Measurements from ENCODE around the gene EDIL3.
"Not testable (repeated sequence)": the region's sequence is repeated elsewhere in the genome, so short reads cannot be mapped to it uniquely, and the experiment has no call there.

Gene EDIL3

GRCh38 chr5:84362061-84362720, 22.5 kb downstream of the EDIL3 start:
- H3K36me3 Mint-ChIP-seq = no peaks in the 10 kb centered on the region
- H3K4me3 Mint-ChIP-seq = no peak overlapping the region
- no peak overlapping the region for H3K27ac Mint-ChIP-seq
- H3K4me1 Mint-ChIP-seq = no peaks in the 10 kb centered on the region
- H3K27me3 Mint-ChIP-seq = no peaks in the 10 kb centered on the region
- peaks cover 2% of the 10 kb centered on the region for H3K9me3 Mint-ChIP-seq
- ATAC-seq (ENCODE audit: low read depth) (no peak), DNase-seq (ENCODE audit: low spot score in 2 of 2) (no peak)

GRCh38 chr5:84361572-84361971, 23.1 kb downstream of the EDIL3 start:
- ATAC-seq (ENCODE audit: low read depth) (no peak), DNase-seq (ENCODE audit: low spot score in 2 of 2) (no peak)
- Mint-ChIP-seq H3K27me3 (no peaks in the 10 kb centered on the region), H3K4me1 (no peaks in the 10 kb centered on the region), H3K9me3 (peaks cover 2% of the 10 kb centered on the region), H3K36me3 (no peaks in the 10 kb centered on the region), H3K4me3 (no peak overlapping the region), H3K27ac (no peak overlapping the region)

- Mint-ChIP-seq H3K9me3 (peaks cover 3% of the 10 kb centered on the region), H3K4me3 (no peak overlapping the region), H3K27ac (no peak overlapping the region), H3K36me3 (no peaks in the 10 kb centered on the region), H3K4me1 (no peaks in the 10 kb centered on the region), H3K27me3 (no peaks in the 10 kb centered on the region)
- no peak for DNase-seq (ENCODE audit: low spot score in 2 of 2)
- no peak for ATAC-seq (ENCODE audit: low read depth)
Measured at GRCh38 chr5:84360056-84360455, 24.6 kb downstream of the EDIL3 start.

- Mint-ChIP-seq H3K36me3 (no peaks in the 10 kb centered on the region), H3K9me3 (peaks cover 3% of the 10 kb centered on the region), H3K4me3 (no peak overlapping the region), H3K4me1 (no peaks in the 10 kb centered on the region), H3K27me3 (no peaks in the 10 kb centered on the region), H3K27ac (no peak overlapping the region)
- DNase-seq (ENCODE audit: low spot score in 2 of 2) (no peak), ATAC-seq (ENCODE audit: low read depth) (no peak)
Measured at GRCh38 chr5:84354101-84354500, 30.6 kb downstream of the EDIL3 start.

- no peak overlapping the region for H3K4me3 Mint-ChIP-seq
- no peaks in the 10 kb centered on the region for H3K36me3 Mint-ChIP-seq
- ATAC-seq (ENCODE audit: low read depth) (no peak), DNase-seq (ENCODE audit: low spot score in 2 of 2) (no peak)
- H3K9me3 Mint-ChIP-seq = no peaks in the 10 kb centered on the region
- no peak overlapping the region for H3K27ac Mint-ChIP-seq
- no peaks in the 10 kb centered on the region for H3K4me1 Mint-ChIP-seq
- no peaks in the 10 kb centered on the region for H3K27me3 Mint-ChIP-seq
Measured at GRCh38 chr5:84344788-84345187, 39.9 kb downstream of the EDIL3 start.

- Mint-ChIP-seq H3K9me3 (no peaks in the 10 kb centered on the region), H3K27ac (no peak overlapping the region), H3K4me1 (no peaks in the 10 kb centered on the region), H3K27me3 (no peaks in the 10 kb centered on the region), H3K36me3 (no peaks in the 10 kb centered on the region), H3K4me3 (no peak overlapping the region)
- ATAC-seq (ENCODE audit: low read depth) (no peak), DNase-seq (ENCODE audit: low spot score in 2 of 2) (no peak)
Measured at GRCh38 chr5:84343171-84343570, 41.5 kb downstream of the EDIL3 start.

- ATAC-seq (ENCODE audit: low read depth) (no peak), DNase-seq (ENCODE audit: low spot score in 2 of 2) (no peak)
- Mint-ChIP-seq H3K36me3 (no peaks in the 10 kb centered on the region), H3K4me3 (no peak overlapping the region), H3K4me1 (no peaks in the 10 kb centered on the region), H3K27ac (no peak overlapping the region), H3K9me3 (peaks cover 5% of the 10 kb centered on the region), H3K27me3 (no peaks in the 10 kb centered on the region)
Measured at GRCh38 chr5:84332106-84332505, 52.6 kb downstream of the EDIL3 start.

- Mint-ChIP-seq H3K36me3 (no peaks in the 10 kb centered on the region), H3K4me1 (no peaks in the 10 kb centered on the region), H3K9me3 (peaks cover 4% of the 10 kb centered on the region), H3K27ac (no peak overlapping the region), H3K27me3 (no peaks in the 10 kb centered on the region), H3K4me3 (no peak overlapping the region)
- DNase-seq (ENCODE audit: low spot score in 2 of 2) = no peak
- ATAC-seq (ENCODE audit: low read depth) = no peak
Measured at GRCh38 chr5:84327591-84327990, 57.1 kb downstream of the EDIL3 start.

- no peaks in the 10 kb centered on the region for H3K27me3 Mint-ChIP-seq
- DNase-seq (ENCODE audit: low spot score in 2 of 2) (no peak), ATAC-seq (ENCODE audit: low read depth) (no peak)
- no peaks in the 10 kb centered on the region for H3K36me3 Mint-ChIP-seq
- peaks cover 9% of the 10 kb centered on the region for H3K9me3 Mint-ChIP-seq
- no peak overlapping the region for H3K4me3 Mint-ChIP-seq
- no peaks in the 10 kb centered on the region for H3K4me1 Mint-ChIP-seq
- no peak overlapping the region for H3K27ac Mint-ChIP-seq
Measured at GRCh38 chr5:84322646-84323045, 62.0 kb downstream of the EDIL3 start.

- H3K36me3 Mint-ChIP-seq; H3K27me3 Mint-ChIP-seq; ATAC-seq (ENCODE audit: low read depth); H3K9me3 Mint-ChIP-seq; H3K27ac Mint-ChIP-seq; DNase-seq (ENCODE audit: low spot score in 2 of 2); H3K4me1 Mint-ChIP-seq; H3K4me3 Mint-ChIP-seq: not testable (repeated sequence)
Measured at GRCh38 chr5:84317826-84318225, 66.9 kb downstream of the EDIL3 start.

- not testable (repeated sequence) for H3K9me3 Mint-ChIP-seq; ATAC-seq (ENCODE audit: low read depth); H3K27me3 Mint-ChIP-seq; H3K36me3 Mint-ChIP-seq; H3K27ac Mint-ChIP-seq; H3K4me1 Mint-ChIP-seq; H3K4me3 Mint-ChIP-seq; DNase-seq (ENCODE audit: low spot score in 2 of 2)
Measured at GRCh38 chr5:84312280-84312679, 72.4 kb downstream of the EDIL3 start.

- H3K4me3 Mint-ChIP-seq; ATAC-seq (ENCODE audit: low read depth); H3K27ac Mint-ChIP-seq; H3K27me3 Mint-ChIP-seq; DNase-seq (ENCODE audit: low spot score in 2 of 2); H3K36me3 Mint-ChIP-seq; H3K9me3 Mint-ChIP-seq; H3K4me1 Mint-ChIP-seq: not testable (repeated sequence)
Measured at GRCh38 chr5:84309850-84310249, 74.8 kb downstream of the EDIL3 start.

- no peaks in the 10 kb centered on the region for H3K36me3 Mint-ChIP-seq
- no peaks in the 10 kb centered on the region for H3K4me1 Mint-ChIP-seq
- no peak overlapping the region for H3K27ac Mint-ChIP-seq
- H3K27me3 Mint-ChIP-seq = no peaks in the 10 kb centered on the region
- peaks cover 10% of the 10 kb centered on the region for H3K9me3 Mint-ChIP-seq
- H3K4me3 Mint-ChIP-seq = no peak overlapping the region
- DNase-seq (ENCODE audit: low spot score in 2 of 2) = no peak
- no peak for ATAC-seq (ENCODE audit: low read depth)
Measured at GRCh38 chr5:84306601-84307000, 78.1 kb downstream of the EDIL3 start.

- Mint-ChIP-seq H3K9me3 (peaks cover 6% of the 10 kb centered on the region), H3K27me3 (no peaks in the 10 kb centered on the region), H3K4me3 (no peak overlapping the region), H3K4me1 (no peaks in the 10 kb centered on the region), H3K27ac (no peak overlapping the region), H3K36me3 (no peaks in the 10 kb centered on the region)
- no peak for DNase-seq (ENCODE audit: low spot score in 2 of 2)
- ATAC-seq (ENCODE audit: low read depth) = no peak
Measured at GRCh38 chr5:84304599-84304998, 80.1 kb downstream of the EDIL3 start.

- ATAC-seq (ENCODE audit: low read depth) (no peak), DNase-seq (ENCODE audit: low spot score in 2 of 2) (no peak)
- H3K27me3 Mint-ChIP-seq = no peaks in the 10 kb centered on the region
- no peaks in the 10 kb centered on the region for H3K36me3 Mint-ChIP-seq
- no peak overlapping the region for H3K27ac Mint-ChIP-seq
- H3K4me3 Mint-ChIP-seq = no peak overlapping the region
- H3K4me1 Mint-ChIP-seq = no peaks in the 10 kb centered on the region
- H3K9me3 Mint-ChIP-seq = peaks cover 6% of the 10 kb centered on the region
Measured at GRCh38 chr5:84303315-84303714, 81.4 kb downstream of the EDIL3 start.
